GM18867 (cell line): ENCODE data around the gene MIGA2.
A peak's percentile ranks its signal among the peaks of the same experiment; 100 is the strongest.
"Not testable (repeated sequence)": the region's sequence is repeated elsewhere in the genome, so short reads cannot be mapped to it uniquely, and the experiment has no call there.

ENCODE experiments used
- ATAC-seq: cut with Tn5 transposase; IDR thresholded peaks from one replicate; pipeline ENCODE4 v1.9.1; 2021; ENCODE audit warnings: mild to moderate bottlenecking, moderate library complexity; ENCODE audit not compliant: unreplicated experiment

Gene MIGA2

GRCh38 chr9:129036241-129036922, at the start of gene MIGA2:
MIGA2 (plus strand) TSS chr9:129036626; CDS start chr9:129040595, 3,969 bp downstream.
- ATAC-seq: peak; percentile 94

GRCh38 chr9:128986671-128987070, 49.8 kb upstream of the MIGA2 start:
- ATAC-seq: no peak

GRCh38 chr9:128987805-128988204, 48.6 kb upstream of the MIGA2 start:
- no peak for ATAC-seq

- ATAC-seq: no peak
Observed at GRCh38 chr9:128992995-128993394, 43.4 kb upstream of the MIGA2 start.

GRCh38 chr9:128995791-128996190, 40.6 kb upstream of the MIGA2 start:
- ATAC-seq: no peak

GRCh38 chr9:128998462-128998861, 38.0 kb upstream of the MIGA2 start:
- no peak for ATAC-seq

- no peak for ATAC-seq
Observed at GRCh38 chr9:128999581-129000206, 36.7 kb upstream of the MIGA2 start.

GRCh38 chr9:129001504-129002325, 34.7 kb upstream of the MIGA2 start:
- ATAC-seq: no peak

- no peak for ATAC-seq
Observed at GRCh38 chr9:129002992-129003391, 33.4 kb upstream of the MIGA2 start.

- not testable (repeated sequence) for ATAC-seq
Observed at GRCh38 chr9:129004173-129004572, 32.3 kb upstream of the MIGA2 start.

- ATAC-seq: no peak
Observed at GRCh38 chr9:129005336-129005997, 31.0 kb upstream of the MIGA2 start.

- no peak for ATAC-seq
Observed at GRCh38 chr9:129006328-129007034, 29.9 kb upstream of the MIGA2 start.

- ATAC-seq: no peak
Observed at GRCh38 chr9:129007035-129007765, 29.2 kb upstream of the MIGA2 start.

- ATAC-seq: no peak
Observed at GRCh38 chr9:129007766-129008468, 28.5 kb upstream of the MIGA2 start.

GRCh38 chr9:129008469-129008965, 27.9 kb upstream of the MIGA2 start:
- no peak for ATAC-seq

- ATAC-seq: no peak
Observed at GRCh38 chr9:129008986-129009583, 27.3 kb upstream of the MIGA2 start.

- ATAC-seq: no peak
Observed at GRCh38 chr9:129009584-129010141, 26.8 kb upstream of the MIGA2 start.

GRCh38 chr9:129010267-129010975, 26.0 kb upstream of the MIGA2 start:
- ATAC-seq: no peak
